GM12874 (cell line): ENCODE results near the gene CLSTN3.

Source experiments
- CTCF ChIP-seq: IDR thresholded peaks from 2 replicates; pipeline ENCODE4 v1.5.1; 2011; ENCODE audit warnings: low read depth, mild to moderate bottlenecking, control low read depth, low read length, moderate library complexity; ENCODE audit not compliant: insufficient read depth

CLSTN3 gene

GRCh38 chr12:7129872-7130691 lies at the start of gene CLSTN3:
Gene CLSTN3 (plus strand): TSS chr12:7130371. CDS start chr12:7130649, 278 bp downstream.
- TF ChIP-seq CTCF = no peak

GRCh38 chr12:7081037-7081436 lies 49.1 kb upstream of the CLSTN3 start:
- TF ChIP-seq CTCF = no peak

GRCh38 chr12:7083125-7083524 lies 47.0 kb upstream of the CLSTN3 start:
- TF ChIP-seq CTCF = no peak

DNA sequence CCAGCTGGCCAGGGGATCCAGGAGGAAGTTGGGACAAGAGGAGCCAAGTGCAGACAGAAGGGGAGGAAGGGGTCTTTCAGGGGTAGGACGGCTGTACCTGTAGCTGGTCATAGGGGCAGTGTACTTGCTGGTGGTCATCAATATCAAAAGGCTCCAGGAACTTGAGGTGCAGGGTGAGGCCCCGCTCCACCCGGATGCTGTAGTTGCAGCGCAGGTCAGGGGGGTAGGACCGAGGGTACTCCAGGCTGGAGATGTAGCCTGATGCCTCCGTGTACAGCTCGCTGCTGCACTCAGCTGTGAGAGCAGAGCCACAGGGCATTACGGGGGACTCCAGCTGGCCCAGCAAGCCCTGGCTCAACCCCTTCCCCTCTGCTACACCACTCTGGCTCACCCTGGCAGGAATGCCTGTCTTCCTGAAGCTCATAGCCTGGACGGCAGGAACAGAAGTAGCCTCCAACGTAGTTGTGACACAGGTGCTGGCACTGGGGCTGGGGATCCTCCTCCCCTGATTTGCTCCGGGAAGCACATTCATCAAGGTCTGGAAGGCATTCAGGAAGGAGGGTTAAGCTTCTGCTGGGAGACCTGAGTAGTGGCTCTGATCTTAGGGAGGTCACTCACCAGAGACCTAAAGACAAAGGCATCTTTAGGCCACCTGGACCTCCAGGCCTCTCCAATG lies 40.8 kb upstream of the CLSTN3 start:
- no peak for TF ChIP-seq CTCF

- no peak for TF ChIP-seq CTCF
Measured at GRCh38 chr12:7090222-7090998, 39.8 kb upstream of the CLSTN3 start.

DNA sequence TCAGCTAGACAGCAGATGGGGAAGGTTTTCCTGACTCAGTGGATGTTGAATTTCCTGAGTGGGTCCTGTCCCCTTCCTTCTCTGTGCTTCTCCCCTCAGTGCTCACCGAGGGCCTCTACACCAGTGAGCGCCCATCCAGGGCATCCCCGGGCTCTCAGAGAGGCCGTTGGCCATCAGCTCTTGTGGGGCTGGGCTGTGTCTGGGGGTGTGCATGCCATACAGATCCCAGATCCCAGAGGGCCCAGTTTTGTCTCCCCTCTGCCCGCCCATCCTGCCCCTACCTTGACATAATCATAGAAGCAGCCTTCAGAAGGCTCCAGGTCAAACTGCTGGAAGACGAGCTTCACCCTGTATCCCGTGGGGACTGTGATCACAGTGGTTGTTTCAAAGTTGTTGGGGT lies 39.0 kb upstream of the CLSTN3 start:
- no peak for TF ChIP-seq CTCF

DNA sequence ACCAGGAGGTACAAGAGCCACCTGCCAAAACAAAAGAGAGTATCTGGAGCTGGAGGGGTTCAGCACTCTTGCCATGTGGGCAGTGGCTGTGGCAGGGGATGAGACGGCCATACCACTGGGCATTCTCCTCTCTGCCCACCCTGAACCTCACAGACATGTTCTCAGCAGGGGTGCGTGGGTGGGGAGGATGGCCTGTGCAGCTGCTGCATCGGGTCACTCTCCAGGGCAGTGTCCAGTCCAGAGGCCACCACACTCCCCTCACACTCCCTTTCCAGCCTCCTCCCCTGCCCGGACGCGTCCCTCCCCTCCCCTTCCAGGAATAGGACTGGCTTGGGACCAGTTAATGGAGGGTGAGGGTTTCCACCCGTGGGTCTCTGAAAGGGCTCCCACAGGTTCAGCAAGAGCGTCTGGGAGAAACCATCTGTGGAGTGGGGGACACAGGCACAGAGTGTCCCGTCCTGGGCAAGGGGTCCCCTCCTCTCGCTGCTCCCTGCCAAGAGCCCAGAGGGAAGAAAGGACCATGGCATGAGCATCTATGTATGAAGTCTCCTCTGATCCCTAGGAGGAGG lies 38.4 kb upstream of the CLSTN3 start:
- TF ChIP-seq CTCF = no peak
